Vagina (tissue), 2 donors: ENCODE measurements around the gene GJA10.

Source experiments
- CTCF ChIP-seq, 3 experiments: fragments of 450-650 bp in 2 of 3; fragments of 200-600 bp in 1 of 3; sonication (generic) in 1 of 3; IDR thresholded peaks; one replicate each; pipeline ENCODE4 v1.5.1; 2017 to 2019; ENCODE audit warnings: antibody characterized with exemption in 3 of 3, mild to moderate bottlenecking in 2 of 3, moderate library complexity in 2 of 3
- POLR2A ChIP-seq, 2 donors: fragments of 450-650 bp; IDR thresholded peaks; one replicate each; pipeline ENCODE4 v1.6.1; 2017; ENCODE audit warnings: antibody characterized with exemption in 2 of 2, mild to moderate bottlenecking in 2 of 2, moderate library complexity in 2 of 2

- no peak for TF ChIP-seq CTCF (IDR thresholded peaks at IDR 0.05)
- TF ChIP-seq POLR2A (IDR thresholded peaks at IDR 0.05) = no peak
These were observed 38.1 kb downstream of the GJA10 start for GRCh38 chr6:89932245-89932802.
